WTC11 (cell line): ENCODE results near the gene TMEM25.

Source experiments
- CREM ChIP-seq: sonication (generic); formaldehyde crosslinking; IDR thresholded peaks from 2 replicates; pipeline ENCODE4 v1.8.1; 2022; ENCODE audit warnings: mild to moderate bottlenecking, missing genetic modification reagents, moderate library complexity
- CTCF ChIP-seq: fragments of 200-600 bp; IDR thresholded peaks from 2 replicates; pipeline ENCODE4 v1.8.0; 2022; ENCODE audit warnings: antibody characterized with exemption
- ELF4 ChIP-seq: sonication (generic); formaldehyde crosslinking; IDR thresholded peaks from 2 replicates; pipeline ENCODE4 v1.8.1; 2022; ENCODE audit warnings: low read depth, mild to moderate bottlenecking, moderate library complexity, missing genetic modification reagents
- FOXJ3 ChIP-seq: sonication (generic); formaldehyde crosslinking; IDR thresholded peaks from 2 replicates; pipeline ENCODE4 v1.9.0; 2021; ENCODE audit warnings: missing genetic modification reagents, mild to moderate bottlenecking, borderline replicate concordance
- NFATC4 ChIP-seq: fragments of 250-450 bp; sonication (Bioruptor Pico); IDR thresholded peaks from 2 replicates; pipeline ENCODE4 v1.9.0; 2021; ENCODE audit warnings: mild to moderate bottlenecking
- NR2C2 ChIP-seq: sonication (generic); formaldehyde crosslinking; IDR thresholded peaks from 2 replicates; pipeline ENCODE4 v1.8.0; 2022; ENCODE audit warnings: mild to moderate bottlenecking, missing genetic modification reagents
- ZNF416 ChIP-seq: fragments of 250-450 bp; sonication (Bioruptor Pico); IDR thresholded peaks from 2 replicates; pipeline ENCODE4 v1.9.0; 2021; ENCODE audit warnings: mild to moderate bottlenecking, inconsistent platforms

- TF ChIP-seq CTCF (no peak), ELF4 (CRISPR knock-in tag) (no peak), CREM (CRISPR knock-in tag) (no peak), NR2C2 (no peak), ZNF416 (CRISPR knock-in tag) (no peak), FOXJ3 (CRISPR knock-in tag) (no peak), NFATC4 (CRISPR knock-in tag) (no peak)
Observed at GRCh38 chr11:118581057-118581456, 50.1 kb downstream of the TMEM25 start.
